DND-41 (cell line): ENCODE results near the gene DNASE2B.

ENCODE experiments used
- ATAC-seq: fragments of 200-7000 bp; cut with Tn5 transposase; 3 replicates; pipeline ENCODE4 v1.9.1; 2021; ENCODE audit warnings: low read depth; ENCODE audit not compliant: insufficient read depth
- DNase-seq: peaks from one replicate; pipeline ENCODE4 v3.0.0-alpha.2; 2020
- H2AFZ ChIP-seq: 2 replicates; pipeline ENCODE4 v1.6.0; 2012; ENCODE audit warnings: low read depth, low read length
- H3K27ac ChIP-seq: 2 replicates; pipeline ENCODE4 v1.5.1; 2012; ENCODE audit warnings: low read length, inconsistent platforms
- H3K27me3 ChIP-seq: fragments of 200-600 bp; sonication (generic); 2 replicates; pipeline ENCODE4 v1.6.0; 2012; ENCODE audit warnings: low read length, mild to moderate bottlenecking, inconsistent platforms; ENCODE audit not compliant: insufficient read depth, poor library complexity
- H3K36me3 ChIP-seq: 2 replicates; pipeline ENCODE4 v1.5.1; 2012; ENCODE audit warnings: low read length, inconsistent platforms; ENCODE audit not compliant: insufficient read depth
- H3K4me1 ChIP-seq: 2 replicates; pipeline ENCODE4 v1.5.1; 2012; ENCODE audit warnings: mild to moderate bottlenecking, low read length; ENCODE audit not compliant: insufficient read depth
- H3K4me2 ChIP-seq: 2 replicates; pipeline ENCODE4 v1.6.0; 2012; ENCODE audit warnings: mild to moderate bottlenecking, moderate library complexity, low read length, inconsistent platforms; ENCODE audit not compliant: insufficient read depth
- H3K4me3 ChIP-seq, 2 experiments: fragments of 200-600 bp in 1 of 2; shearing (Covaris generic) in 1 of 2; 2 replicates each; pipeline ENCODE4 v1.5.1; 2012 to 2016; ENCODE audit warnings: inconsistent platforms in 2 of 2, low read length in 2 of 2, mild to moderate bottlenecking in 2 of 2, low read depth in 1 of 2, moderate library complexity in 1 of 2
- H3K79me2 ChIP-seq: 2 replicates; pipeline ENCODE4 v1.6.0; 2012; ENCODE audit warnings: low read length, inconsistent platforms; ENCODE audit not compliant: insufficient read depth
- H3K9ac ChIP-seq: 2 replicates; pipeline ENCODE4 v1.6.0; 2012; ENCODE audit warnings: low read depth, mild to moderate bottlenecking, inconsistent platforms, low read length, moderate library complexity
- H3K9me3 ChIP-seq: 2 replicates; pipeline ENCODE4 v1.5.1; 2012; ENCODE audit warnings: low read length, moderate library complexity, mild to moderate bottlenecking, inconsistent platforms; ENCODE audit not compliant: insufficient read depth, severe bottlenecking
- H4K20me1 ChIP-seq: 2 replicates; pipeline ENCODE4 v1.6.0; 2012; ENCODE audit warnings: low read length; ENCODE audit not compliant: insufficient read depth
- EZH2 ChIP-seq: IDR thresholded peaks from 3 replicates; pipeline ENCODE4 v1.6.1; 2012; ENCODE audit warnings: borderline replicate concordance, low read depth, mild to moderate bottlenecking, moderate library complexity, low read length, inconsistent platforms; ENCODE audit not compliant: severe bottlenecking
- TF ChIP-seq, protein P1 (sequence below): IDR thresholded peaks from 2 replicates; pipeline ENCODE4 v1.5.1; 2012; ENCODE audit warnings: borderline replicate concordance, low read length, moderate library complexity, mild to moderate bottlenecking; ENCODE audit not compliant: poor library complexity, severe bottlenecking; ENCODE audit errors: extremely low read depth

Gene DNASE2B, protein sequence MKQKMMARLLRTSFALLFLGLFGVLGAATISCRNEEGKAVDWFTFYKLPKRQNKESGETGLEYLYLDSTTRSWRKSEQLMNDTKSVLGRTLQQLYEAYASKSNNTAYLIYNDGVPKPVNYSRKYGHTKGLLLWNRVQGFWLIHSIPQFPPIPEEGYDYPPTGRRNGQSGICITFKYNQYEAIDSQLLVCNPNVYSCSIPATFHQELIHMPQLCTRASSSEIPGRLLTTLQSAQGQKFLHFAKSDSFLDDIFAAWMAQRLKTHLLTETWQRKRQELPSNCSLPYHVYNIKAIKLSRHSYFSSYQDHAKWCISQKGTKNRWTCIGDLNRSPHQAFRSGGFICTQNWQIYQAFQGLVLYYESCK

DNA sequence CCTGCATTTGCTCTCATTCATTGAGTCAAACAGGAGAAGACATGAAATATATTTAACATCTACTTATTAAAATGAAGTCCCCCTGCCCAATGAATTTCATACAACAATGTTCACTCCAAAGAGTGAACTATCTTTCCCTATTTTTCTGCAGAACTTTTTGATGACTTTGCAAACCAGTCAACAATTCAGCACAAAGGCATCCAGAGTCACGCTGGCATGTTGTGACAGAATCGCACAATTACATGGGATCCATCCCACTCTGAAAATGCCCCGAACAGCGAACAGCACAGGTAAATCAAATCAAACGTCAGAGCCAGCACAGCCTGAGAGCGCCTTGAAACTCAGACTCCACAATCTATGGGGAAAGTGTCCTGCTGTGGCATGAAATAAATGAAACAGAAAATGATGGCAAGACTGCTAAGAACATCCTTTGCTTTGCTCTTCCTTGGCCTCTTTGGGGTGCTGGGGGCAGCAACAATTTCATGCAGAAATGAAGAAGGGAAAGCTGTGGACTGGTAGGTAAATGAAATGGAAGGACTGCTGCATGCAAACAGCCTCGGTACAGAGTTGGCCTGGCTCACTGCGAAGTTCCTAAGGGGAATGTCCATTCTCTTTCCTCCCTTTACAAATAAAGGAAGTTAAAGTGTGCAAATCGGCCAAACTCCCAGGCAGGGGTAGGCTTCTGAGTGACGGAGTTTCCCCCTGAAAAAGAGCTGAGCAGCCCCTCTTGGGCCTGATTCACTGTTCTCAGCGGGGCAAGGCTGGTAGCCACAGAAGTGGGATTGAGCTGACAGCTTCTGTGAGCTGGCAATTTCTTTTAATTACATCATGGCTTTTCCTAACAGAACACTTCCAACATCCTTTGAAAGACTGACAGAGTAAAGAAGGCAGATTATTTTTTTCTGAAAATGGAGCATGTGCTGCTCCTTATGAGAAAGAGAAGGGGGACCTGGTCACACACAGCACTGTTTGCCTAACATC is at the start of gene DNASE2B:
Gene DNASE2B (plus strand): TSS at position 310 of the 981 bp plus-strand sequence. CDS start 81 bp downstream, at position 391.
- DNase-seq (no peak), ATAC-seq (no peak)
- Histone ChIP-seq H4K20me1 (no peaks in the 10 kb centered on the region), H3K27me3 (no peaks in the 10 kb centered on the region), H2AFZ (peak within 1 kb of the TSS; percentile 20; the same call in 1 of the 2 replicates), H3K79me2 (no peaks in the 10 kb centered on the region), H3K36me3 (no peaks in the 10 kb centered on the region), H3K27ac (no peak within 1 kb of the TSS), H3K4me1 (no peaks in the 10 kb centered on the region), H3K4me2 (no peak within 1 kb of the TSS), H3K4me3 (no peak within 1 kb of the TSS), H3K9ac (no peak within 1 kb of the TSS), H3K9me3 (no peaks in the 10 kb centered on the region)
- TF ChIP-seq, protein P1, sequence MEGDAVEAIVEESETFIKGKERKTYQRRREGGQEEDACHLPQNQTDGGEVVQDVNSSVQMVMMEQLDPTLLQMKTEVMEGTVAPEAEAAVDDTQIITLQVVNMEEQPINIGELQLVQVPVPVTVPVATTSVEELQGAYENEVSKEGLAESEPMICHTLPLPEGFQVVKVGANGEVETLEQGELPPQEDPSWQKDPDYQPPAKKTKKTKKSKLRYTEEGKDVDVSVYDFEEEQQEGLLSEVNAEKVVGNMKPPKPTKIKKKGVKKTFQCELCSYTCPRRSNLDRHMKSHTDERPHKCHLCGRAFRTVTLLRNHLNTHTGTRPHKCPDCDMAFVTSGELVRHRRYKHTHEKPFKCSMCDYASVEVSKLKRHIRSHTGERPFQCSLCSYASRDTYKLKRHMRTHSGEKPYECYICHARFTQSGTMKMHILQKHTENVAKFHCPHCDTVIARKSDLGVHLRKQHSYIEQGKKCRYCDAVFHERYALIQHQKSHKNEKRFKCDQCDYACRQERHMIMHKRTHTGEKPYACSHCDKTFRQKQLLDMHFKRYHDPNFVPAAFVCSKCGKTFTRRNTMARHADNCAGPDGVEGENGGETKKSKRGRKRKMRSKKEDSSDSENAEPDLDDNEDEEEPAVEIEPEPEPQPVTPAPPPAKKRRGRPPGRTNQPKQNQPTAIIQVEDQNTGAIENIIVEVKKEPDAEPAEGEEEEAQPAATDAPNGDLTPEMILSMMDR: no peak
- TF ChIP-seq EZH2: no peak

DNA sequence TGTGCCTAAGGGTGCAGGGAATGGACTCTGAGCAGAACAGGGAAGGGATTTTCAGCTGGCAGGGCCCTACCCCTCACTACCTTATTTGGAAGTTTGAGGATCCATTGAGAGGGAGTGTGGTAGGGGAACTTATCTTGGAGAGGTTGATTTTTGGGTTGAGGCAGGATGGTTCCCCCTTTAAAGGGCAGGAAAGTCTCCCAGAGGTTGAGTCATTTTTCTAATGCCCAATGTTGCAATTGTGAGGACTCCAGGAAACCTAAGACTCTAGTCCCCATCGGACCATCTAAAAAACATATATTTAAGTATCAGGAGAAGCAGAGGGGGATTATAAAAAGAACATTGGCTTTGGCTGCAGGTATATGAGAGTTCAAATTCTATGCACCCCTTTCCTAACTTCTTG is 49.5 kb upstream of the DNASE2B start:
- Histone ChIP-seq H2AFZ (no peak overlapping the region), H3K9me3 (no peaks in the 10 kb centered on the region), H3K4me2 (no peak overlapping the region), H4K20me1 (no peaks in the 10 kb centered on the region), H3K4me1 (no peaks in the 10 kb centered on the region), H3K27me3 (no peaks in the 10 kb centered on the region), H3K4me3 (no peak overlapping the region), H3K9ac (no peak overlapping the region), H3K79me2 (no peaks in the 10 kb centered on the region), H3K27ac (no peak overlapping the region), H3K36me3 (no peaks in the 10 kb centered on the region)
- TF ChIP-seq, protein P1: no peak
- TF ChIP-seq EZH2: no peak
- no peak for ATAC-seq
- DNase-seq: no peak

DNA sequence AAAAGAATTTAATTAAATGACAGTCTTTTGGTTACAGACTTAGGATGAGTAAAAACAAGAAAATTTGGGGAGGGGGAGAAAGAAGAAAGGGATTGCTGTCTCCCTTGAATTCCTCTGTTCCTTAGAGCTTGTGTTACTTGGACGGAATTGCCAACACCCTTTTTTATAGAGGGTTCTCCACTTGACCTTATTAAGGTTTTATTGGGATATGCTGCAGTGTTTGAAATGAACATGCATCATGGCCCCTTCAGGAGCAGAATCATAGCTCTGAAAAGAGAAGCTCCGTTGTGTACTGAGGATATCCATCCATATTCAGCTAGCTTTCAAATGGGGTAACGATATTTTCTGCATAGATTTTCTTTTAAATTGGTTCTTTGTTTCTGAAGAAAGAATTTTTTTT is 48.2 kb upstream of the DNASE2B start:
- no peaks in the 10 kb centered on the region for H3K9me3 ChIP-seq
- no peak overlapping the region for H3K4me3 ChIP-seq
- no peaks in the 10 kb centered on the region for H3K4me1 ChIP-seq
- no peaks in the 10 kb centered on the region for H3K27me3 ChIP-seq
- H3K4me2 ChIP-seq: no peak overlapping the region
- no peaks in the 10 kb centered on the region for H3K79me2 ChIP-seq
- no peak for ATAC-seq
- no peaks in the 10 kb centered on the region for H3K36me3 ChIP-seq
- no peak for TF ChIP-seq EZH2
- TF ChIP-seq, protein P1: no peak
- DNase-seq: no peak
- H4K20me1 ChIP-seq: no peaks in the 10 kb centered on the region
- no peak overlapping the region for H3K27ac ChIP-seq
- H2AFZ ChIP-seq: no peak overlapping the region
- no peak overlapping the region for H3K9ac ChIP-seq
